DLD1 (cell line): ENCODE results near the gene KRT81.
"Not testable (repeated sequence)": the region's sequence is repeated elsewhere in the genome, so short reads cannot be mapped to it uniquely, and the experiment has no call there.

Source experiments
- in situ Hi-C: cut with HindIII; loops from 2 replicates; pipeline ENCODE4 v1.10.0; 2017; ENCODE audit warnings: low sequenced_read_pairs

The KRT81 gene

DNA sequence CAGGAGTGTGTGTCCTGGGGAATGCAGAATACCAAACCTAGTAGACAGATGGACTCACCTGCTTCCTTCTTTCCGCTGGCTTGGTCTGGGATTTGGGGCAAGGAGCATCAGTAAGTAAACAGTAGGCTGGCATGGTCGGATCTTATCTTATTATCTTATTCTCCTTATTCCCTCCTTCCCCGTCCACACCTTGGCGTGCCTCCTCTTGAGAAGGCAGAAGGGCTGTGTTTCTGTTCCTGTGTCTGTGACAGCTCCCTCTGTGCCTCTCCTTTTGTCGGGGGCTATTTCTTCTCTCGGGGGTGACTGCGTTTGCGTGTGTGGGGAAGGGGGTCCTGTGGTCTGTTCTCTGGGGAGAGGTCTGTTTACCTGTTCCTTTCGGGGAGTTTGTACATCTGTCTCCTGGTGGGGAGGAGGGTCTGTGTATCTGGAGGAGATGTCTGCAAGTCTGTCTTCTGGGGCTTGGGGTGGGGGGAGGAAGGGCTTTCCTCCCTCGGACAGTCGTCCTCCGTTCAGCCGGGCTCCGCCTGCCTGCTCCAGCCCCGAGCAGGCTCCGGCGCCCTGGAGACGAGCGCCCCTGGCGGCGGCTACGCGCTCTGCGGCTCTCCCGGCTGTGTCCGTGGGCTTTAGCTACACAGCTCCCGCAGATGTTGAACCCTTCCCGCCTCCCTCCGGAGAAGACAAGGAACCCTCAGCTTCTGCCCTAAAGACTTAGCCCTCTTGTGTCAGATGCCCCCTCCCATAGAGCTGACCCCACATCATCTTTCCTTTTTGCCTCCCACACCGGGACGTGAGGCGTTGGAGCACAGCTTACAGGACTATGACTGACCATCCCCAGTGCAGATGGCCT lies 12.5 kb downstream of the KRT81 start:
- in situ Hi-C loops: no loop called here

DNA sequence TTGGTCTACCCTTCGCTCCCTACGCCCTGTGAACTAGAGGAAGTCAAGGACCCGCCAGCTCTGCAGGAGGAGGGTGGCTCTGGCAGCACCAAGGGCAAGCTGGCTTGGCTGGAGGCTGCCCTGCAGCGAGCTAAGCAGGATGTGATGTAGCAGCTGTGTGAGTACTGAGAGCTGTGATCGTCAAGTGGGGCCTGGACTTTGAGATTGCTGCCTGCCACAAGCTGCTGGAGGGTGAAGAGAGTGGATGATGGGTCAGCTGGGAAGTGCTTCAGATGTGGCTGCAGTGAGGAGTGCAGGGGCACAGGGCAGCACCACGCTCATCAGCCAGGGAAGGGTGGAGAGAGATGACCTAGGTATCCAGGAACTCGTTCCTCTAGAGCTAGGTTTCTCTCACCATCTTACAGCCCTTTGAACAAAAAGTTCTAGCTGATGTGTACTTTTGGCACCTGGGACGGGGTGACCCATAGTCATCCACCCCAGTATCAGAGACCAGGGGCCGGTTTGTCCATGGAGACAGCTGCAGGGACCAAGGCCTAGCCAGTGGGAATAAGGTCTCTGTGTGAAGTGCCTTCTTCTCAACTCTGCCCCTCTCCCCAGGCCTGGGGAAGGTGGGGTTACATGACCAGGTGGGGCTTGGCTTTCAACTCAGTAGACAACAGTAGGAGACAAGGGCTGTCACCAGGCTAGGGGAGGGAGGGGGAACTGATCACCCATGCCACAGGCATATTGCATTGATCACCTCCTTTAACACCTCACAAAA lies 13.7 kb downstream of the KRT81 start:
- in situ Hi-C loops: no loop called here

DNA sequence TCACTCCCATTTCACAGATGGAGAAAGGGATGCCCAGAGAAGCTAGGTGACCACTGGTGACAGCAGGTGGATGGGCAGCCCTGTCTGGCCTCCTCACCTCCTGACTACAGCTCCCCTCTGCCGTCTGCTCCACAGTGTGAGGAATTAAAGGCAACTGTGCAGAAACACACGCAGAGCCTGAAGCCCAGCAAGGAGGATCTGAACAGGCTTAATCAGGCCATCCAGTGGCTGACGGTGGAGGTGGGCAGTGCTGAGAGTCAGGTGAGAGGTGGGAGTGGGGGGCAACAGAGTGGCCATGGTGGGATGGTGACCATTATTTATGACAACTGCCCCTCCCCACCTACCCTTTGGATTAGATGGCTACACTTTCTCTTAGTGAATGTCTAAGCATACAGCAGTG lies 15.6 kb downstream of the KRT81 start:
- in situ Hi-C loops: no loop called here

DNA sequence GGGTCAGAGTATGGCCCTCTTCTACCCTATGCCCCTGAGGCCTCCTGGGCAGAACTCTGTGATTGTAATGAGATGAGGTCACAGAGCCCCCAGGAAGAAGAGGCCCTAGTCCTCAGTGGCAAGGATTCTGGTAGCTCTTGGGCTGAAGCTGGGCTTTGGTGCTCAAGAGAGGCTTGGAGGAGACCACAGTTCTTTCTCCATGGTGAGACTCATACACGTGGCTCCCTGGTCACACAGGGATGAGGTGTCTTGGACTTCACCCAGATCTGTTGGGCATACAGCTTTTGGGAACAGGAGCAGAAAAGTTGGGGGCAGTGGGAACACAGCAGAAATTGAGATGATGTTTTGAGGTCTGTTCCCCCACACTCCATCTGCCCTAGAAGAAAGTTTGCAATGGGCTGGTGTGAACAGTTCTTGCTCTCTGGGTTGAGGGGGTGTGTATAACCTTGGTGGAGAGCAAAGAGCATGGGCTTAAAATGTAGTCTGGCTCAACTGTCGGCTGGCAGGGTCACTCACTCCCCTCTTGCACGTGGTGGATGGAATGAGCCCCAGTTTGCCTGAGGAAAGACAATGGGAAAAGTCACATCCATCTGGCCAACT lies 16.7 kb downstream of the KRT81 start, which contains the start of gene KRT86:
Gene KRT86 (plus strand): TSS at position 125 of the 600 bp plus-strand sequence. CDS start 27,272 bp downstream, outside the sequence.
- in situ Hi-C loops: no loop called here

DNA sequence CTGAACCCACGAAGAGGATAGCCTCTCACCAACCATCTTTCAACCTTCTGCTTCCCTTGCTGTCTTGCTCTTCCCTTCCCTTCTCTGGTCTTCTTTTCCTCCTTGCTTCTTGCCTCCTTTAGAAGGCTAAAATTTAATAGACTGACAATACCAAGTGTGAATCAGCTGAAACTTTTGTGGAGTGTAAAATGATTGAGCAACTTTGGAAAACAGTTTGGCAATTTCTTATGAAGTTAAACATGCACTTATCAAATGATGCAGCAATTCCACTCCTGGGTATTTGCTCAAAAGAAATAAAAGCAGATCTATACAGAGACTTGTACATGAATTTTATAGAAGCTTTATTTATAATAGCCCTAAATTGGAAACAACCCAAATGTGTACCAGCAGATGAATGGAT lies 20.2 kb downstream of the KRT81 start:
- in situ Hi-C loops: no loop called here

DNA sequence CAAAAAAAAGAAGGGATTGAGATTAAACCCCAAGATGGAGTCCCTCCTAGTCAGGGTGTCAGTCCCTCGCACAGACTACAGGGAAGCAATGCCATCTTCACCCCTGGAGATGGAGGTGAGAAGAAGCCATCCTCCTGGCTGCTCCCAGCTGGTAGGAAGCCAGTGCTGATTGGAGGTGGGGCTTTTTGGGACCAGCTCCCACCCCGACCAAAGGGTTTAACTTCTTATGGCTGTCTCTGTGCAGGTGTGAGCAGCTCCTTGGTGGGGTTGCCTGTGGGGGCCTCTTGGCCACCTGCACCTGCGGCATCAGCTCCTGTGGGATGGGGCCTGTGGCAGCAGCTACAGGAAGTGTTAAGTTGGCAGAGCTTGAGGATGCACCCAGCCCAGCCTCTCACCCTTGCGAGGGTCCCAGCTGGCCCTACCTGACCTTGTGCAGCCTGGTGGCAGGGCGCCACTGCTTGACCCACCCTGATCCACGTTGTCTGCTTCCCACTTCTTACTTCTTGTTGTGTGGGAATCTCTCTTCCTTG lies 20.7 kb downstream of the KRT81 start:
- in situ Hi-C loops: no loop called here

DNA sequence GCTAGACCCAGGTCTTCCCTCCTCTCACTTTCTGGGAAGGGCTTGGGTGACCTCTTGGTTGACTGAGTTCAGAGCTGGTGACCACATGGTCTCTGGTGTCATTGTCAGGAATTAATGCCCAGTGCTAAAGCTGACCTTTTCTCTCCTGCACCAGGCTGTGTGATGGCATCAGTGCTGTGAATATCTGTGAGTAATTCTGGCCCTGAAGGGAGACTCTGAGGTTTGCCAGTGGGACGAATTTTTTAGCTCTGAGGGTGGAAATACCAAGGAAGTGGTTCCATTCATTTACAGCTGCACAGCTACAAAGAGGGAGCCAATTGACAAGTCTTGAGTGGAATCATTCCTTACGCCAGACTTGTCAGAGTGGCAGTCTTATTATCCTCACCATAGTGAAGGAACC lies 23.1 kb downstream of the KRT81 start:
- in situ Hi-C loops: no loop called here

DNA sequence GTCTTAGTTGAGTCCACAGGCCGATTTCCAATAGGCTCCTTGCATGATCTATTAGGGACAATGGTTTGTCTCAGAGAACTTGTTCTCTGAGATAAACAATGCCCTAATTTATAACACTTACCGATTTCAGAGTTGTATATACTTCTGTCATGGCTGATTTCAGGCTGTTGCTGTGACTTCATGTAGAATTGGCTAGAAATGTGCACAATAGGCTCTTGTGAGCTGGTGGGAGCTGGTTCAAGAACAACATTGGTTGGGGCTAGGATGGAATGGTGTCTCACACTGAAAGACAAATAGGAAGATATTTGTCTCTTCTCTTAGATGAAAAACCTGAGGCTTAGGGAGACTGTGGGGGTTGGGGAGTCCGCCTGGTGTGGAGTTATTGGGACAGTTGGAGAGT lies 23.6 kb downstream of the KRT81 start:
- in situ Hi-C loops: no loop called here

DNA sequence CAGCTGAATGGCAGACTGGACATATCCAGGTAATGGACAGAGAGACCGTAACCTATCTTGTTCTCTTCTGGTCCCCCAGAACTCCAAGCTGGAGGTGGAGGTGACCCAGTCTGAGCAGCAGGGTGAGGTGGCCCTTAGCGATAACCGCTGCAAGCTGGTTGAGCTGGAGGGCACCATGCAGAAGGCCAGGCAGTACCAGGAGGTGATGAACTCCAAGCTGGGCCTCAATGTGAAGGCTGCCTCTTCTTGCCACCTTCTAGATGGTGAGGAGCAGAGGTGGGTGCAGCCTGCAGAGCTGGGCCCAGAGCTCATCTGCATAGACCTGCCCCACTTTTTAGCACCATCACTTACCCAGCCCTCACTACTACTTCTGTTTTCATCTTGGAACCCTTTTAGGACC lies 24.1 kb downstream of the KRT81 start:
- in situ Hi-C loops: no loop called here

DNA sequence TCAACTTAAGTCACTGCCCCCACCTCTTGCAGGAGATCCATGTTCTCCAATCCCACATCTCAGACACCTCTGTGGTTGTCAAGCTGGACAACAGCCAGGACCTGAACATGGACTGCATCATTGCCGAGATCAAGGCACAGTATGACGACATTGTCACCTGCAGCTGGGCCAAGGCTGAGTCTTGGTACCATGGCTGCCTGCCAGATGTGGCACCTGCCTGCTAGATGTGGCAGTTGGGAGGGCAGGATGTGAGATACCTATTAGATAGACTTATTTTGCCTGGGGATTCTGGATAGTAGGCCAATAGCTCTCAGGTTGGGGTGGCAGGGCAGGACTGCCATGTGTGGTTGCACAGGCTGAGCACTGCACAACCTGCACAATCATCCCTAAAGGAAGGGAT lies 24.8 kb downstream of the KRT81 start:
- in situ Hi-C loops: no loop called here

DNA sequence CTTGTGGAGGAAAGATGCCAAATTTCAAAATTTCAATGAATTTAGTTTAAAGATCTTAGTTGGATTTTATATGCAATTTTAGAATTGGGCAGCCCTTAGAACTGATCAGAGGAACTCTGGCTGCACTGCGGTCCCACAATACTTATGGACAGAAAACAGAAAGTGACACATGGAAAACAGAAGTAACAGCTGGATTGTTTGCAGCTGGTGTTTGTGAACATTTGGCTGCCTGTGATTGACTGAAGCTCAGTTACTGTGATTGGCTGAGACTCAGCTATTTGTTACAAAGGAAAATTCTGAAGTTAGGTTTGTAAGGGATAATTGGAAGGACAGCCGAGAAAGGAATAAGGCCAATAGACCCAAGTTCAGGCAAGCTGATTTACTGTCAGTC lies 26.9 kb downstream of the KRT81 start:
- in situ Hi-C loops: no loop called here

DNA sequence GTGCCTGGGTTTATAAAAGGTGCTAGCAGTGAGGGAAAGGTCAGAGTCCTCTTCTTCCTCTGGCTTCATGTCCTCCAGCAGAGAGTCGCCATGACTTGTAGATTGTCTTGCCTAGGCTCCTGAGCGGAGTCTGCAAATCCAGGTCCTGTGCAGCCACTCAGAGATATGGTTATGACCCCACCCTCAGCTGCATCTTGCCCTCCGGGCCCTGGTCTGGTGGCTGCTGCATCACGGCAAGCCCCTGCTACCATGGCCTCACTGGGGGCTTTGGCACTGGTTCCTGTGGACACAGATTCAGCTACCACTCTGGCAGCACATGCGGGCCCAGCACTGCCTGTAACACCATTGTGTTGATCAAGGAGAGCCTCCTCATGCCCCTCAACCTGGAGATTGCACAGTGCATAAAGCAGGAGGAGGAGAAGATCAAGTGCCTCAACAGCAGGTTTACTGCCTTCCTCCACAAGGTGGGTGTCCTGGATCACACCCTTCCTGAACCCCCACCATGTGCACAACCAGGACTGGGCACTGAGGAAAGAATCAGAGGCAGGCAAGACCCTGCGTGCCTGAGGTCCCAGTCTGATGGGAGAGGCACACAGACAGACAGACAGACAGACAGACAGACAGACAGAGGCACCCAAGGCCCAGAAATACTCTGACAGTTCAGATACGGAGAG lies 27.4 kb downstream of the KRT81 start:
- in situ Hi-C loops: no loop called here

DNA sequence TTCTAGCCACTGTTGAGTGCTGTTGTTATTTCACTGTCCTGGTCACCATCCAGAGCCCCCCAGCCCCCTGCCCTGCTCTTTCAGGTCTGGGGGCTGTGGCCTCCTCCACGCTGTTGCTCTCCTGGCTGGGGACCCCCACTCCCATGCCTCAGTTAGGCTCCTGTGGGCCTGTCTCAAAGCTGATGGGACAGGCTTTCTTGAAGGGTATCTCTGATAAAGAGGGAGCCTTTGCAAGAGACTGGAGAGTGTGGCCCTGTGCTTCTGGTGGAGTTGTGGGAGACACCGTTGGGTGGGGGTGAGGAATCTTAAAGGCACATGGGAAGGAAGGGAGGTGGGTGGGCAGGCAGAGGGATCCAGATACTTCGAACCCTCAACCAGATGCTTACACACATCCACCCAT lies 29.0 kb downstream of the KRT81 start:
- in situ Hi-C loops: no loop called here

DNA sequence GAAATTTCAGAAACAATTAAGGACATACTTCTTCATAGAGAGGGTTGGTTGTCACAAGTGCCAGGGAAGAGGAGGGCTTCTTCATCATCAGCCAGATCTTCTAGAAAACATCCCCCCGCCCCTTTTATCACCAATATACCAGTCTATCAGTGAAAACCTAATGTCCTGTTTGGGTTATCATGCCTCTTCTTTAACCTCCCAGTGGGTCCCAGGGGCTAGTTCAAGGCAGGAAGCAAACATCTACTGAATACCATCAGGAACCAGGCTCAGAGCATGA lies 30.2 kb downstream of the KRT81 start:
- in situ Hi-C loops: no loop called here

DNA sequence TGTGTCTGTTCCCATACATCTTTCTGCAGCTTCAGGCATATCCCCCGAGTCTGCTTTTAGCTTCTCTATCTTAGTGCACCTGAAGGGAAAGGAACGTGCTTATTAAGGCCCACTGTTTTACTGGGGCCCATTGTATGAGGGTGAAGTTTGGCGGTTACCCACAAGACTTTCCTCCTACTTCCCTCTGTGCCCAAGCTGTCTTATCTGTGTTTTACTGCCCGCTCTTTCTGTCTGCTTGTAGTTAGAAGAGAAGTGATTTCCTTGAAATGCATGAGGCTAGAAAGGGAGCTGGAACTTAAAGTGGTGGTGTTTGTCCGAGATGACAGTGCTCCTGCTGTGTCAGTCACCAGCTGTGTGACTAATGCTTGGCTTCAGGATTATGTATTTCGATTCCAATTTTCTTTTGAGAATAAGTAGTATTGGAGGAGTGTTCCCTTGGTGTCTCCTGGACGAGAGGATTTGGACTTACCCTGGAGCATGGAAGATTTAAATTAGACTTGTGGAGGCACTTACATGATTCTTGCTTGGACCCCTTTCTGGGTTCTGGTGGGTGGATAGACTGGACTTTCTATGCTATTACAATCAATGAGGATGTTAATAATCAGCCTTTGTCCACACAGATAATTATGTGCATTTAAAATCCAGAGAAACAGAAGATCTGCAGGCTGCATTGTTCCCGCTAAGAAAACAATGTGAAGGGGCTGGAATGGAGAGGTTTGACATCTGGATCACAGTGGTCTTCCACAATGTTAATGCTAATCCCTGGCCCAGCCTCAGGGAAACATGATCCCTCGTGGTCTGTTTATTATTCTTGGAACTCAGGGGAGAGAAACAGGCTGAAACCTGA lies 30.8 kb downstream of the KRT81 start:
- in situ Hi-C loops: no loop called here

DNA sequence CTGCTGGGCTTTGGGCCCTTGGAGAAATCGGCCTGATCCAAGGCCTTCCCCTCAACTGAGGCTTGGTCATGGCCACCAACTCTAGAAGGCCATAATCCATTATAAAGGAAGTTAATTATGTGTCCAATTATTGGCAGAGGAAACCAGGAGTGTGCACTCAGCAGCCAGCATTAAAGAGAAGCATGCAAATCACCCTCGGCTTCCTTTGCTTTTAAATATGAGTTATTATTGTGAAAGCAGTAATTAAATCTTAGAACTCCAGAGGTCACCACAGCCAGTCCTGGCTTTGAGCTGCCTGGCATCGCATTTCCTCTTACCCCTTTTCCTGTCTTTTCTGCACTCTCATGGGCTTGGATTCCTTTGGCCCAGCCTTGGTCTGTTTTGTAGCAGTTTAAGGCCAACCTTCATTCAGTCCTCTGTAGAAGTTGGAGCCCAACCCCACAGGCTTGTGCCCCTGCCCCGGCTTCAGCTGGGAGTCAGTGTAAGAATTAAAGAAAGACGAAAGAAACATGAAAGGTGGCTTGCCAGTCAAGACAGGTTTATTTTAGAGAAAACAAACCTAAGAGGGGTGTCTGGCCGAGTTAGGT lies 31.6 kb downstream of the KRT81 start:
- in situ Hi-C loops: no loop called here

DNA sequence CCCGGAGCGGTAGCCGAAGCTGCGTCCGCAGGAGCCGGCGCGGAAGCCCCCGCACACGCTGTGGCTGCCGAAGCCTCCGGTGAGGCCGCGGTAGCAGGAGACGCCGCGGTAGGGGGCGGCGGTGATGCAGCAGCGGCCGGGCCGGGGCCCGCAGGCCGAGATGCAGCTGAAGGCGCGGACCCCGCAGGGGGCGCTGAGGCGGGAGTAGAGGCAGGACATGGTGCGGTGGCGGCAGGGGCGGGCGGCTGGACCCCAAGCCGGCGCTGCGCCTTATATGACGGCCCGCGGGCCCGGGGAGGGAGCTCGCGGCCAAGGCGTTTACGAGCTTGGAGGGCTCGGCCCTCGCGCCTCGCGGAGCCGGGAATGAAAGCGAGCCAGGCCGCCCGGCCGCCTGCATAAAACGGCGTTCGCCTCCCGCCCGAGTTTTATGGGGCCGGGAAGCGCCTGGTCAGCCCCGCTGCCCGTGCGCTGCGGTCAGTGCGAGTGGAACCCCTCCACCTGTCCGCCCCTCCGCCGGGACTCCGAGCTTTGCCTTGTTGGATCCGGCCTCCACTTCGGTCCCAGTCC lies 32.9 kb downstream of the KRT81 start:
- in situ Hi-C loops: no loop called here

DNA sequence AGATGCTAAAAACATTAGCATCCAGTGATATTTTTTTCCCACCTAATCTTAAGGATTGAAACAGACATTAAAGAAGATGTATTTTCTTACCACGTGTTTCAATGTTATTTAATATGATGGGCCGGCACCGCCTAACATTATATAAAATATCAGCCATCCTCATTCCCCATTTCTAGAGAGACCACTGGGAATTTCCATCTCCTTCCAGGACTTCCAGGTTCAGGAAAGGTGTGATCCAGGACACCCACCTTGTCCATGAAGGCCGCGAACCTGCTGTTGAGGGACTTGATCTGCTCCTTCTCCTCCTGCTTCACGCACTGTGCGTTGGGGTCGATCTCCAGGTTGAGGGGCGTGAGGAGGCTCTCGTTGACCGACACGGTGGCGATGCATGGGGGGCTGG lies 33.4 kb downstream of the KRT81 start:
- in situ Hi-C loops: not testable (repeated sequence)

DNA sequence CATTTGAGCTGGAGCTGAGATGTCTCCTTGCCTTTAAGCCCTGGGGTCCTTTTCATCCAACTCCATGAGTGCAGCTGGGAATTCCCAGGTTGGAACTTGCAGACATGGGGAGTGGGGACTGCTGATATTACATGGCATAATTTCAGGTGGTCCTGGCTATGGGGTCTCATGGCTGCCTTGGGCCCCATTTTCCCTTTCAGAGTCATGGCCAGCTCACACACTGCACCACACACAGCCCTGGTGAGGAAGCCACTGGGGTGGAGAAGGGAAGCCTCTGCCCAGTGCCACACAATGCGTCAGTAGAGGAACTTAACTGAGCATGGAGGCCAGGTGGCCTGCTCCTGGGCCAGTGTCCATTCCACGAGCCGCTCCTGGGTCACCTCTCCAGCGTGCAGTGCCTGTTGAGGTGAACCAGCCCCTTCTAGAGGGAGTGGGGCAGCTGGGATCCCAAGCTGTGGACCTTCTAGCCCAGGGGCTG lies 34.2 kb downstream of the KRT81 start:
- in situ Hi-C loops: no loop called here

DNA sequence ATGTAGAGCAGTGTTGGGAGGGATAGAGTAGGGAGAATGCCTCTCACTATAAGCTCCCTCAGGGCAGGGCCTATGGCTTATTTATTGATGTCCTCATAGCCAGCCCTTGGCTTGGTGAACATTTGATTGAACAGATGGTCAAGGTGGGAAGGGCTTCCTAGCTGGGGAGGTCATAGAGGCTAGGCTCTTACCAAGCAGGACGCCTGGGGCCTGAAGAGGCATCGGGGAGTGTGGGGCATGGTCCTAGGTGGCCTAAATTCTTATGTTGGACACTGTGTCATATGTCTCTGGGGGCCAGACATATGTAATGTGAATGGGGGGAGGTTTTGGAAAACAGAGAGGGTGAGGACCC lies 34.8 kb downstream of the KRT81 start:
- in situ Hi-C loops: no loop called here
